DOHH2 (cell line): ENCODE data around the gene PNPLA7.

Experiments
- H3F3A ChIP-seq: fragments of 200-600 bp; sonication (generic), shearing (Covaris generic); 2 replicates; pipeline ENCODE4 v1.6.0; 2016; ENCODE audit warnings: antibody characterized with exemption, mild to moderate bottlenecking; ENCODE audit not compliant: control insufficient read depth, insufficient read depth
- H3K27ac ChIP-seq: fragments of 200-600 bp; sonication (generic); 2 replicates; pipeline ENCODE4 v1.5.1; 2014; ENCODE audit warnings: low read depth, mild to moderate bottlenecking, low read length, moderate library complexity
- H3K27me3 ChIP-seq: fragments of 200-600 bp; sonication (generic); 2 replicates; pipeline ENCODE4 v1.6.1; 2014; ENCODE audit warnings: mild to moderate bottlenecking, low read length, mixed read lengths; ENCODE audit not compliant: control insufficient read depth
- H3K36me3 ChIP-seq: fragments of 200-600 bp; sonication (generic); 2 replicates; pipeline ENCODE4 v1.6.1; 2014; ENCODE audit warnings: mild to moderate bottlenecking, low read length, moderate library complexity, mixed read lengths; ENCODE audit not compliant: control insufficient read depth
- H3K4me1 ChIP-seq: fragments of 200-600 bp; sonication (generic); 2 replicates; pipeline ENCODE4 v1.6.1; 2014; ENCODE audit warnings: mild to moderate bottlenecking, low read length, mixed read lengths; ENCODE audit not compliant: control insufficient read depth
- H3K4me2 ChIP-seq: fragments of 200-600 bp; sonication (generic); 2 replicates; pipeline ENCODE4 v1.6.0; 2014; ENCODE audit warnings: mild to moderate bottlenecking, low read length, moderate library complexity
- H3K4me3 ChIP-seq: fragments of 200-600 bp; sonication (generic); 2 replicates; pipeline ENCODE4 v1.5.1; 2014; ENCODE audit warnings: mild to moderate bottlenecking, low read length, mixed read lengths
- H3K79me2 ChIP-seq: fragments of 200-600 bp; sonication (generic); 2 replicates; pipeline ENCODE4 v1.6.1; 2014; ENCODE audit warnings: mild to moderate bottlenecking, low read length, mixed read lengths; ENCODE audit not compliant: control insufficient read depth
- H3K9me2 ChIP-seq: fragments of 200-600 bp; sonication (generic); replicated peaks from 2 replicates; pipeline ENCODE4 v1.6.1; 2014; ENCODE audit warnings: mild to moderate bottlenecking, low read length, mixed read lengths; ENCODE audit not compliant: control insufficient read depth
- H3K9me3 ChIP-seq: fragments of 200-600 bp; sonication (generic); 2 replicates; pipeline ENCODE4 v1.6.1; 2014; ENCODE audit warnings: antibody characterized with exemption, low read length, mixed read lengths; ENCODE audit not compliant: control insufficient read depth, insufficient read depth
- H4K20me1 ChIP-seq: fragments of 200-600 bp; sonication (generic); 2 replicates; pipeline ENCODE4 v1.6.0; 2014; ENCODE audit warnings: low read depth, mild to moderate bottlenecking, antibody characterized with exemption, low read length, moderate library complexity; ENCODE audit not compliant: control insufficient read depth, insufficient read depth
- EZH2phosphoT487 ChIP-seq: fragments of 200-600 bp; sonication (generic); IDR thresholded peaks from 2 replicates; pipeline ENCODE4 v1.6.1; 2017; ENCODE audit warnings: borderline replicate concordance, mild to moderate bottlenecking, antibody characterized with exemption, low read length, moderate library complexity, mixed read lengths
- TF ChIP-seq, protein P1 (sequence below): fragments of 200-600 bp; sonication (generic); IDR thresholded peaks from one replicate; pipeline ENCODE4 v1.5.1; 2014; ENCODE audit warnings: antibody characterized with exemption, mild to moderate bottlenecking, low read depth, low read length; ENCODE audit not compliant: poor library complexity, severe bottlenecking

Gene PNPLA7

GRCh38 chr9:137430723-137431415 is 119.3 kb downstream of the PNPLA7 start:
- H3K9me2 ChIP-seq: no peaks in the 10 kb centered on the region
- H3K79me2 ChIP-seq: peaks cover 6% of the 10 kb centered on the region
- peaks cover 9% of the 10 kb centered on the region for H3K36me3 ChIP-seq
- H3K4me1 ChIP-seq: peaks cover 63% of the 10 kb centered on the region
- peaks cover 12% of the 10 kb centered on the region for H3F3A ChIP-seq
- TF ChIP-seq, protein P1, sequence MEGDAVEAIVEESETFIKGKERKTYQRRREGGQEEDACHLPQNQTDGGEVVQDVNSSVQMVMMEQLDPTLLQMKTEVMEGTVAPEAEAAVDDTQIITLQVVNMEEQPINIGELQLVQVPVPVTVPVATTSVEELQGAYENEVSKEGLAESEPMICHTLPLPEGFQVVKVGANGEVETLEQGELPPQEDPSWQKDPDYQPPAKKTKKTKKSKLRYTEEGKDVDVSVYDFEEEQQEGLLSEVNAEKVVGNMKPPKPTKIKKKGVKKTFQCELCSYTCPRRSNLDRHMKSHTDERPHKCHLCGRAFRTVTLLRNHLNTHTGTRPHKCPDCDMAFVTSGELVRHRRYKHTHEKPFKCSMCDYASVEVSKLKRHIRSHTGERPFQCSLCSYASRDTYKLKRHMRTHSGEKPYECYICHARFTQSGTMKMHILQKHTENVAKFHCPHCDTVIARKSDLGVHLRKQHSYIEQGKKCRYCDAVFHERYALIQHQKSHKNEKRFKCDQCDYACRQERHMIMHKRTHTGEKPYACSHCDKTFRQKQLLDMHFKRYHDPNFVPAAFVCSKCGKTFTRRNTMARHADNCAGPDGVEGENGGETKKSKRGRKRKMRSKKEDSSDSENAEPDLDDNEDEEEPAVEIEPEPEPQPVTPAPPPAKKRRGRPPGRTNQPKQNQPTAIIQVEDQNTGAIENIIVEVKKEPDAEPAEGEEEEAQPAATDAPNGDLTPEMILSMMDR: no peak
- no peak for TF ChIP-seq EZH2phosphoT487
- H4K20me1 ChIP-seq: no peaks in the 10 kb centered on the region
- no peaks in the 10 kb centered on the region for H3K9me3 ChIP-seq
- peak overlapping the region; percentile 93 for H3K4me2 ChIP-seq
- no peaks in the 10 kb centered on the region for H3K27me3 ChIP-seq
- H3K4me3 ChIP-seq: no peak overlapping the region
- H3K27ac ChIP-seq: peak overlapping the region; percentile 74; the same call in 1 of the 2 replicates

GRCh38 chr9:137429974-137430722 is 120.1 kb downstream of the PNPLA7 start:
- peak overlapping the region; percentile 93 for H3K4me2 ChIP-seq
- TF ChIP-seq, protein P1: no peak
- TF ChIP-seq EZH2phosphoT487: no peak
- no peaks in the 10 kb centered on the region for H4K20me1 ChIP-seq
- H3K4me3 ChIP-seq: peak overlapping the region; percentile 73
- H3K9me3 ChIP-seq: no peaks in the 10 kb centered on the region
- peak overlapping the region; percentile 74 for H3K27ac ChIP-seq
- peaks cover 19% of the 10 kb centered on the region for H3F3A ChIP-seq
- H3K9me2 ChIP-seq: no peaks in the 10 kb centered on the region
- H3K79me2 ChIP-seq: peaks cover 6% of the 10 kb centered on the region
- no peaks in the 10 kb centered on the region for H3K27me3 ChIP-seq
- H3K36me3 ChIP-seq: peaks cover 9% of the 10 kb centered on the region
- peaks cover 66% of the 10 kb centered on the region for H3K4me1 ChIP-seq

- Histone ChIP-seq H3K9me3 (no peaks in the 10 kb centered on the region), H3K36me3 (peaks cover 9% of the 10 kb centered on the region), H3K27ac (peak overlapping the region; percentile 74), H3F3A (peaks cover 25% of the 10 kb centered on the region), H4K20me1 (no peaks in the 10 kb centered on the region), H3K27me3 (no peaks in the 10 kb centered on the region), H3K4me2 (peak overlapping the region; percentile 93), H3K4me1 (peaks cover 72% of the 10 kb centered on the region), H3K9me2 (no peaks in the 10 kb centered on the region), H3K4me3 (peak overlapping the region; percentile 73), H3K79me2 (peaks cover 6% of the 10 kb centered on the region)
- no peak for TF ChIP-seq EZH2phosphoT487
- TF ChIP-seq, protein P1: no peak
These were observed 120.7 kb downstream of the PNPLA7 start for GRCh38 chr9:137429546-137429890.
